ENCODE results near the gene FBXL19. TPM values are rescaled to one million over a fixed set of nuclear protein-coding genes. Genes with fewer than 3 reads are reported as not detected.

Gene FBXL19
- total and polyA plus RNA-seq, 2 of the 13 experiments (the other 11 are each of a cell fraction or from before 2014, with no cell fraction given), result 6.0 to 13.7 TPM

DNA sequence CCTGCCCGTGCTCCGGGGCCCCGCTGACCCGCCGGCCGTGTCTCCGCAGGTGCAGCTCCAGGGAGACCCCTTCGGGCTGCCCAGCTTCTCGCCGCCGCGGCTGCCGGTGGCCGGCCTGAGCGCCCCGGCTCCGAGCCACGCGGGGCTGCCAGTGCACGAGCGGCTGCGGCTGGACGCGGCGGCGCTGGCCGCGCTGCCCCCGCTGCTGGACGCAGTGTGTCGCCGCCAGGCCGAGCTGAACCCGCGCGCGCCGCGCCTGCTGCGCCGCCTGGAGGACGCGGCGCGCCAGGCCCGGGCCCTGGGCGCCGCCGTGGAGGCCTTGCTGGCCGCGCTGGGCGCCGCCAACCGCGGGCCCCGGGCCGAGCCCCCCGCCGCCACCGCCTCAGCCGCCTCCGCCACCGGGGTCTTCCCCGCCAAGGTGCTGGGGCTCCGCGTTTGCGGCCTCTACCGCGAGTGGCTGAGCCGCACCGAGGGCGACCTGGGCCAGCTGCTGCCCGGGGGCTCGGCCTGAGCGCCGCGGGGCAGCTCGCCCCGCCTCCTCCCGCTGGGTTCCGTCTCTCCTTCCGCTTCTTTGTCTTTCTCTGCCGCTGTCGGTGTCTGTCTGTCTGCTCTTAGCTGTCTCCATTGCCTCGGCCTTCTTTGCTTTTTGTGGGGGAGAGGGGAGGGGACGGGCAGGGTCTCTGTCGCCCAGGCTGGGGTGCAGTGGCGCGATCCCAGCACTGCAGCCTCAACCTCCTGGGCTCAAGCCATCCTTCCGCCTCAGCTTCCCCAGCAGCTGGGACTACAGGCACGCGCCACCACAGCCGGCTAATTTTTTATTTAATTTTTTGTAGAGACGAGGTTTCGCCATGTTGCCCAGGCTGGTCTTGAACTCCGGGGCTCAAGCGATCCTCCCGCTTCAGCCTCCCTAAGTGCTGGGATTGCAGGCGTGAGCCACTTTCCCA, 21.1 kb upstream of the FBXL19 start (continued):
- no peak for TF ChIP-seq NFYB (CRISPR knock-in tag; IDR thresholded peaks at IDR 0.05)
- TF ChIP-seq KDM4B (CRISPR knock-in tag; IDR thresholded peaks at IDR 0.05), result no peak
- TF ChIP-seq SP140L (CRISPR knock-in tag; IDR thresholded peaks at IDR 0.05; ENCODE audit: borderline replicate concordance), result no peak
- no peak for TF ChIP-seq TBX2 (CRISPR knock-in tag; IDR thresholded peaks at IDR 0.05; ENCODE audit: borderline replicate concordance)
- no peak for TF ChIP-seq JUN (CRISPR knock-in tag; IDR thresholded peaks at IDR 0.05)
- no peak for TF ChIP-seq ZNF629 (CRISPR knock-in tag; conservative IDR thresholded peaks at IDR 0.05)
- no peak for TF ChIP-seq XBP1 (CRISPR knock-in tag; IDR thresholded peaks at IDR 0.05)
- no peak for TF ChIP-seq KDM1A (CRISPR knock-in tag; IDR thresholded peaks at IDR 0.05)
- TF ChIP-seq ZNF251 (CRISPR knock-in tag; IDR thresholded peaks at IDR 0.05), result no peak
- TF ChIP-seq ZNF839 (CRISPR knock-in tag; IDR thresholded peaks at IDR 0.05; ENCODE audit: borderline replicate concordance), result no peak
- TF ChIP-seq ZNF737 (CRISPR knock-in tag; IDR thresholded peaks at IDR 0.05; ENCODE audit: borderline replicate concordance), result no peak
- TF ChIP-seq, protein P1, sequence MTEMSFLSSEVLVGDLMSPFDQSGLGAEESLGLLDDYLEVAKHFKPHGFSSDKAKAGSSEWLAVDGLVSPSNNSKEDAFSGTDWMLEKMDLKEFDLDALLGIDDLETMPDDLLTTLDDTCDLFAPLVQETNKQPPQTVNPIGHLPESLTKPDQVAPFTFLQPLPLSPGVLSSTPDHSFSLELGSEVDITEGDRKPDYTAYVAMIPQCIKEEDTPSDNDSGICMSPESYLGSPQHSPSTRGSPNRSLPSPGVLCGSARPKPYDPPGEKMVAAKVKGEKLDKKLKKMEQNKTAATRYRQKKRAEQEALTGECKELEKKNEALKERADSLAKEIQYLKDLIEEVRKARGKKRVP (CRISPR knock-in tag; IDR thresholded peaks at IDR 0.05), result no peak
- peak; percentile 55 for TF ChIP-seq THAP11 (CRISPR knock-in tag; IDR thresholded peaks at IDR 0.05)
- TF ChIP-seq ZBTB3 (CRISPR knock-in tag; IDR thresholded peaks at IDR 0.05; ENCODE audit: borderline replicate concordance, low read depth), result no peak
- TF ChIP-seq ZNF317 (CRISPR knock-in tag; IDR thresholded peaks at IDR 0.05), result no peak
- 0 out of 2 replicates have a peak, but pooled peaks have one; percentile 48 for TF ChIP-seq HNRNPL (IDR thresholded peaks at IDR 0.05; ENCODE audit: low read depth, low read length)
- no peak for TF ChIP-seq ZMYM4 (CRISPR knock-in tag; IDR thresholded peaks at IDR 0.05)
- no peak for TF ChIP-seq RXRB (CRISPR knock-in tag; IDR thresholded peaks at IDR 0.05; ENCODE audit: borderline replicate concordance)
- no peak for TF ChIP-seq ZNF296 (CRISPR knock-in tag; conservative IDR thresholded peaks at IDR 0.05)
- no peak for TF ChIP-seq NCOA5 (CRISPR knock-in tag; IDR thresholded peaks at IDR 0.05)
- no peak for TF ChIP-seq ZNF335 (CRISPR knock-in tag; IDR thresholded peaks at IDR 0.05)
- no peak for TF ChIP-seq ZNF530 (CRISPR knock-in tag; IDR thresholded peaks at IDR 0.05; ENCODE audit: low read depth)
- peak; percentile 58; the same call in 1 of the 2 replicates for TF ChIP-seq MEIS2 (CRISPR knock-in tag; IDR thresholded peaks at IDR 0.05)
- no peak for TF ChIP-seq MAZ (IDR thresholded peaks at IDR 0.05; ENCODE audit: borderline replicate concordance, low read depth, low read length)
- TF ChIP-seq MAZ (CRISPR knock-in tag; IDR thresholded peaks at IDR 0.05; ENCODE audit: low read depth), result 0 out of 2 replicates have a peak, but pooled peaks have one; percentile 29
- TF ChIP-seq, protein P2, sequence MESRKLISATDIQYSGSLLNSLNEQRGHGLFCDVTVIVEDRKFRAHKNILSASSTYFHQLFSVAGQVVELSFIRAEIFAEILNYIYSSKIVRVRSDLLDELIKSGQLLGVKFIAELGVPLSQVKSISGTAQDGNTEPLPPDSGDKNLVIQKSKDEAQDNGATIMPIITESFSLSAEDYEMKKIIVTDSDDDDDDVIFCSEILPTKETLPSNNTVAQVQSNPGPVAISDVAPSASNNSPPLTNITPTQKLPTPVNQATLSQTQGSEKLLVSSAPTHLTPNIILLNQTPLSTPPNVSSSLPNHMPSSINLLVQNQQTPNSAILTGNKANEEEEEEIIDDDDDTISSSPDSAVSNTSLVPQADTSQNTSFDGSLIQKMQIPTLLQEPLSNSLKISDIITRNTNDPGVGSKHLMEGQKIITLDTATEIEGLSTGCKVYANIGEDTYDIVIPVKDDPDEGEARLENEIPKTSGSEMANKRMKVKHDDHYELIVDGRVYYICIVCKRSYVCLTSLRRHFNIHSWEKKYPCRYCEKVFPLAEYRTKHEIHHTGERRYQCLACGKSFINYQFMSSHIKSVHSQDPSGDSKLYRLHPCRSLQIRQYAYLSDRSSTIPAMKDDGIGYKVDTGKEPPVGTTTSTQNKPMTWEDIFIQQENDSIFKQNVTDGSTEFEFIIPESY (CRISPR knock-in tag; IDR thresholded peaks at IDR 0.05), result peak; percentile 67
- TF ChIP-seq MTA3 (CRISPR knock-in tag; IDR thresholded peaks at IDR 0.05), result no peak
- TF ChIP-seq ELF1 (CRISPR knock-in tag; IDR thresholded peaks at IDR 0.05), result 0 out of 2 replicates have a peak, but pooled peaks have one; percentile 30

All from HepG2 (cell line).